ENCODE data around the gene THAP7.

THAP7 gene

GRCh38 chr22:20988573-20989322, 13.2 kb downstream of the THAP7 start:
- H3K9me3 ChIP-seq: no peaks in the 10 kb centered on the region
- H3K27me3 ChIP-seq: no peaks in the 10 kb centered on the region
- intact Hi-C loops (cut with DNase I; ENCODE audit: low total_unique reads): no loop called here
- peaks cover 0 to 6% (median under 1%) of the 10 kb centered on the region in 4 donors for H3K4me1 ChIP-seq
- H3K4me3 ChIP-seq: no peak overlapping the region
- H3K27ac ChIP-seq: no peak overlapping the region
- H3K36me3 ChIP-seq: peaks cover 25 to 90% (median 58%) of the 10 kb centered on the region in 3 donors
- TF ChIP-seq, protein P1, sequence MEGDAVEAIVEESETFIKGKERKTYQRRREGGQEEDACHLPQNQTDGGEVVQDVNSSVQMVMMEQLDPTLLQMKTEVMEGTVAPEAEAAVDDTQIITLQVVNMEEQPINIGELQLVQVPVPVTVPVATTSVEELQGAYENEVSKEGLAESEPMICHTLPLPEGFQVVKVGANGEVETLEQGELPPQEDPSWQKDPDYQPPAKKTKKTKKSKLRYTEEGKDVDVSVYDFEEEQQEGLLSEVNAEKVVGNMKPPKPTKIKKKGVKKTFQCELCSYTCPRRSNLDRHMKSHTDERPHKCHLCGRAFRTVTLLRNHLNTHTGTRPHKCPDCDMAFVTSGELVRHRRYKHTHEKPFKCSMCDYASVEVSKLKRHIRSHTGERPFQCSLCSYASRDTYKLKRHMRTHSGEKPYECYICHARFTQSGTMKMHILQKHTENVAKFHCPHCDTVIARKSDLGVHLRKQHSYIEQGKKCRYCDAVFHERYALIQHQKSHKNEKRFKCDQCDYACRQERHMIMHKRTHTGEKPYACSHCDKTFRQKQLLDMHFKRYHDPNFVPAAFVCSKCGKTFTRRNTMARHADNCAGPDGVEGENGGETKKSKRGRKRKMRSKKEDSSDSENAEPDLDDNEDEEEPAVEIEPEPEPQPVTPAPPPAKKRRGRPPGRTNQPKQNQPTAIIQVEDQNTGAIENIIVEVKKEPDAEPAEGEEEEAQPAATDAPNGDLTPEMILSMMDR (IDR thresholded peaks at IDR 0.05): no peak
- DNase-seq: no peak

DNA sequence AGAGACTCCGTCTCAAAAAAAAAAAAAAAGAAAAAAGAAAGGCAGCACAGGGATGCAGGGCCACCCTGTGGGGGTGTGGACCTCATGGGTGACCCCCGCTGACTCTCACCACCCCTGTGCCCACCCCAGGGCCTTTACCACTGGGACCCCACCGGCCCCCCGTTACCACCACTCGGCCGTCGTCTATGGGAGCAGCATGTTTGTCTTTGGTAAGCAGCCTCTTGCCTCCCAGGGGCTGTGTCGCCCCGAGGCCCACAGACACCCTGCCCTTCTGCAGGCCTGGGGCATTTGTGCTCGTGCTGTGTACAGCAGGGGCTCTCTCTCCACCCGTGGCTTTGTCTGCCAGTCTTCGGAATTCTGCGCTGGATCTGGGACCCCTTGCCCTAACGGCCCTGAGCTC, 14.5 kb downstream of the THAP7 start:
- intact Hi-C loops (cut with DNase I; ENCODE audit: low total_unique reads): no loop called here
- H3K9me3 ChIP-seq: no peaks in the 10 kb centered on the region
- no peak for DNase-seq
- TF ChIP-seq, protein P1 (IDR thresholded peaks at IDR 0.05): no peak
- peaks cover 0 to 19% (median 9%) of the 10 kb centered on the region in 4 donors for H3K4me1 ChIP-seq
- H3K36me3 ChIP-seq: peaks cover 17 to 80% (median 45%) of the 10 kb centered on the region in 3 donors
- H3K27ac ChIP-seq: no peak overlapping the region
- no peak overlapping the region for H3K4me3 ChIP-seq
- H3K27me3 ChIP-seq: no peaks in the 10 kb centered on the region

DNA sequence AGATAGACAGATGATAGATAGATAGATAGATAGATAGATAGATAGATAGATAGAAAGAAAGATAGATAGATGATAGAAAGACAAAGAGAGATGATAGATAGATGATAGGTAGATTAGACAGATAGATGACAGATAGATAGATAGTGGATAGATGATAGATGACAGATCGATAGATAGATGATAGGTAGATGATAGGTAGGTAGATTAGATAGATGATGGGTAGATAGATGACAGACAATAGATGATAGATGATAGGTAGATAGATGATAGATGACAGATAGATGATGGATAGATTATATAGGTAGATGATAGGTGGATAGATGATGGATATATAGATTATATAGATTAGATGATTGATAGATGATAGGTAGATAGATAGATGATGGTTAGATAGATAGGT, 15.6 kb downstream of the THAP7 start:
- peaks cover 0 to 23% (median 11%) of the 10 kb centered on the region in 4 donors for H3K4me1 ChIP-seq
- DNase-seq: no peak
- intact Hi-C loops (cut with DNase I; ENCODE audit: low total_unique reads): no loop called here
- H3K4me3 ChIP-seq: no peak overlapping the region
- no peaks in the 10 kb centered on the region for H3K27me3 ChIP-seq
- H3K27ac ChIP-seq: no peak overlapping the region
- no peaks in the 10 kb centered on the region for H3K9me3 ChIP-seq
- H3K36me3 ChIP-seq: peaks cover 9 to 70% (median 34%) of the 10 kb centered on the region in 3 donors
- TF ChIP-seq, protein P1 (IDR thresholded peaks at IDR 0.05): no peak

DNA sequence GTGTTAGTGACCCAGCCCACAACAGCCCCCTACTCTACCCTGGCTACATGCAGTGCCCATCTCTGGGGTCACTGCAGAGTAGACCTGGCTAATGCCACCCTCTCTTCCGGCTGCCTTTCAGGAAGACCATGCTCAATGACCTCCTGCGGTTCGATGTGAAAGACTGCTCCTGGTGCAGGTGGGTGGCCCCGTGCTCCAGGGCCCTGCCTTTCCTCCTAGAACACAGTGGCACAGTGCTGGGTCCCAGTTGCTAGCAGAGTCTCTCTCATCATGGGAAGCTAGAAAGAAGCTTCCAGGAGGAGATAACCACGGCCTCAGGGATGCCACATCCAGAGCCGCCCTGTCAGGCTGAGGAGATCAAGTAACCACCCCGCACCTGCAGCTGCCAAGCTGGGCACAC, 16.2 kb downstream of the THAP7 start:
- Histone ChIP-seq H3K4me1 (peaks cover 0 to 30% (median 18%) of the 10 kb centered on the region in 4 donors), H3K36me3 (peaks cover 9 to 64% (median 29%) of the 10 kb centered on the region in 3 donors), H3K27ac (no peak overlapping the region), H3K9me3 (no peaks in the 10 kb centered on the region), H3K4me3 (no peak overlapping the region), H3K27me3 (no peaks in the 10 kb centered on the region)
- TF ChIP-seq, protein P1 (IDR thresholded peaks at IDR 0.05): no peak
- intact Hi-C loops (cut with DNase I; ENCODE audit: low total_unique reads): no loop called here
- DNase-seq: no peak

- no peak for DNase-seq
- intact Hi-C loops (cut with DNase I; ENCODE audit: low total_unique reads): no loop called here
Measured at GRCh38 chr22:20983081-20983771, 18.7 kb downstream of the THAP7 start.

More at GRCh38 chr22:20983081-20983771, 18.7 kb downstream of the THAP7 start:
- H3K36me3 ChIP-seq: peaks cover 9 to 42% (median 23%) of the 10 kb centered on the region in 3 donors
- H3K4me1 ChIP-seq: peaks cover 0 to 41% (median 23%) of the 10 kb centered on the region in 4 donors
- H3K27me3 ChIP-seq: peaks cover 0 to 11% of the 10 kb centered on the region in 2 donors
- peak overlapping the region; percentile 79 to 82 for H3K4me3 ChIP-seq
- peaks cover 0 to 9% (median 0%) of the 10 kb centered on the region in 3 donors for H3K9me3 ChIP-seq
- TF ChIP-seq, protein P1 (IDR thresholded peaks at IDR 0.05): no peak
- peak overlapping the region; percentile 85 to 87 for H3K27ac ChIP-seq
